ENCODE results near the gene ENPP4.
"Not testable (repeated sequence)": the region's sequence is repeated elsewhere in the genome, so short reads cannot be mapped to it uniquely, and the experiment has no call there.

Gene ENPP4

GRCh38 chr6:46130666-46131065 lies 877 bp downstream of the ENPP4 start:
- DNase-seq (ENCODE audit: low spot score), result no peak

GRCh38 chr6:46131291-46131690 lies 1.5 kb downstream of the ENPP4 start:
- DNase-seq (ENCODE audit: low spot score), result not testable (repeated sequence)

- no peak for DNase-seq (ENCODE audit: low spot score)
Measured at GRCh38 chr6:46134216-46134615, 4.4 kb downstream of the ENPP4 start.

- DNase-seq (ENCODE audit: low spot score), result no peak
Measured at GRCh38 chr6:46135176-46135575, 5.4 kb downstream of the ENPP4 start.

- no peak for DNase-seq (ENCODE audit: low spot score)
Measured at GRCh38 chr6:46136831-46137230, 7.0 kb downstream of the ENPP4 start.

GRCh38 chr6:46137387-46137786 lies 7.6 kb downstream of the ENPP4 start:
- DNase-seq (ENCODE audit: low spot score), result no peak

- DNase-seq (ENCODE audit: low spot score), result no peak
Measured at GRCh38 chr6:46138281-46138680, 8.5 kb downstream of the ENPP4 start.

GRCh38 chr6:46144270-46144669 lies 14.5 kb downstream of the ENPP4 start:
- DNase-seq (ENCODE audit: low spot score), result no peak

- peak; percentile 52 for DNase-seq (ENCODE audit: low spot score)
Measured at GRCh38 chr6:46149066-46149465, 19.3 kb downstream of the ENPP4 start.

- no peak for DNase-seq (ENCODE audit: low spot score)
Measured at GRCh38 chr6:46156701-46157100, 26.9 kb downstream of the ENPP4 start.

GRCh38 chr6:46159229-46159628 lies 29.4 kb downstream of the ENPP4 start:
- DNase-seq (ENCODE audit: low spot score), result no peak

- no peak for DNase-seq (ENCODE audit: low spot score)
Measured at GRCh38 chr6:46160102-46160501, 30.3 kb downstream of the ENPP4 start.

GRCh38 chr6:46170357-46171289 lies 40.8 kb downstream of the ENPP4 start, which contains the start of gene ENPP5:
TSS of gene ENPP5 (minus strand) at chr6:46170980. CDS start at chr6:46168262, 2,718 bp downstream.
- peak; percentile 41 for DNase-seq (ENCODE audit: low spot score)

GRCh38 chr6:46172176-46172575 lies 42.4 kb downstream of the ENPP4 start:
- DNase-seq (ENCODE audit: low spot score), result no peak

- DNase-seq (ENCODE audit: low spot score), result no peak
Measured at GRCh38 chr6:46174904-46175303, 45.1 kb downstream of the ENPP4 start.

- no peak for DNase-seq (ENCODE audit: low spot score)
Measured at GRCh38 chr6:46175446-46175845, 45.7 kb downstream of the ENPP4 start.

- DNase-seq (ENCODE audit: low spot score), result no peak
Measured at GRCh38 chr6:46175976-46176375, 46.2 kb downstream of the ENPP4 start.

- DNase-seq (ENCODE audit: low spot score), result no peak
Measured at GRCh38 chr6:46184114-46184513, 54.3 kb downstream of the ENPP4 start.

GRCh38 chr6:46186583-46186982 lies 56.8 kb downstream of the ENPP4 start:
- no peak for DNase-seq (ENCODE audit: low spot score)

- no peak for DNase-seq (ENCODE audit: low spot score)
Measured at GRCh38 chr6:46189726-46190125, 59.9 kb downstream of the ENPP4 start.

- no peak for DNase-seq (ENCODE audit: low spot score)
Measured at GRCh38 chr6:46190889-46191288, 61.1 kb downstream of the ENPP4 start.

- no peak for DNase-seq (ENCODE audit: low spot score)
Measured at GRCh38 chr6:46191961-46192360, 62.2 kb downstream of the ENPP4 start.

All from SK-N-DZ (cell line).